Stimulated activated CD8-positive, alpha-beta memory T cell treated with anti-CD3 and anti-CD28 coated beads, Interleukin-12 subunit alpha, Interleukin-12 subunit beta, amount 100 ng/mL, for 24 hours (primary cell): ENCODE data around the gene IQGAP2.

ENCODE experiments used
- DNase-seq: peaks from one replicate; pipeline ENCODE4 v3.0.0-alpha.2; 2020; ENCODE audit errors: extremely low read depth

Gene IQGAP2

DNA sequence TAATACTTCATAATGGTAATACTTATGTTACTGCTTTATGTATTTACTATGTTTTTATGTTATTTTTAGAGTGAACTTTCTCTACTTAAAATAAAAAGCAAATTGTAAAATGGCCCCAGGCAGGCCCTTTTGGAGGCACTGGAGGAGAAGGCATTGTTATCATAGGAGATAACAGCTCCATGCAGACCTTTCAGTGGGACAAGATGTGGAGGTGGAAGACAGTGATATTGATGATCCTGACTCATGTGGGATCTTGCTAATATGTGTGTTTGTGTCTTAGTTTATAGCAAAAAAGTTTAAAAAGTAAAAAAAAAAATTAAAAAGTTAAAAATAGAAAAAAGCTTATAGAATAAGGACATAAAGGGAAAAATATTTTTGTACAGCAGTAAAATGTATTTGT is 74.5 kb downstream of the IQGAP2 start:
- no peak for DNase-seq

- no peak for DNase-seq
These were observed 76.2 kb downstream of the IQGAP2 start for GRCh38 chr5:76479281-76479680.

GRCh38 chr5:76479973-76480667 is 77.0 kb downstream of the IQGAP2 start:
- no peak for DNase-seq

GRCh38 chr5:76482984-76483383 is 79.9 kb downstream of the IQGAP2 start:
- DNase-seq = no peak

- no peak for DNase-seq
These were observed 80.3 kb downstream of the IQGAP2 start for GRCh38 chr5:76483433-76483832.

- no peak for DNase-seq
These were observed 80.8 kb downstream of the IQGAP2 start for GRCh38 chr5:76483881-76484280.

DNA sequence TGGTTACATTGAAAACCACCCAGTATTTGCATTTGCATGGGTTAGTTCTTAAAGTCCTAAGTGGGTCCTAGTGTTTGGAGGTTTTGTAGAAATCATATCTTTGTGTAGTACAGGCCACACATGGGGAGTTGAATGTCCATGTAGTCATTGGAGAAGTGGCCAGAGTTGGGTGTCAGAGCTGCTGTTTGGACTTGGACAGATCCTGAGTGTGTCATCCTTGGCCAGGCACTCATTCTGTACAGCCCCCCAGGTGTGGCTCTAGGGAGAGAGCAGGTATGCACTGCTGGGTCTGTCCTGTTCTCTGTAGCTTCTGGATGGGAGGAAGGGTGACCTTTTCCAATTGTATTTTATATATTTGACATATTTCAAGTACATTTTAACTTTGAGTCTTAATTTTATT is 82.4 kb downstream of the IQGAP2 start:
- DNase-seq = no peak

- DNase-seq = no peak
These were observed 84.3 kb downstream of the IQGAP2 start for GRCh38 chr5:76487386-76487785.

GRCh38 chr5:76487821-76488220 is 84.7 kb downstream of the IQGAP2 start:
- DNase-seq = no peak

DNA sequence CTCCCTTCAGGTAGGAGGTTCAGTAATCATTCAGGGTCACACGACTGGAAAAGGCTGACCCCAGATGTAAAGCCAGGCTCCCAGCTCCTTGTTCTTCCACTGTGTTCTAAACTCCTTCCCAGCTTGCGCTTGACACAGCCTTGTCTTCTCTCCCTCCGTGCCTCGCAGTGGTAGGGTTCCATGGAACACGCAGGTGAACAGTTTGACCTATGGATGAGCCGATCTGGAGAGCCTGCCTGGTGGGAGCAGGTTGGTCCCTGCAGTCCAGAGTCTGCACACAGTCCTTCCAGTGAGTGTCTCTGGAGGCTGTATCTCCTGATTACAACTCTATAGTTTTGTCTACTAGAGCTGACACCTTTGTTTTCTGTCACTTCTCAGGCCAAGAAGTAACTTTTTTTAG is 85.9 kb downstream of the IQGAP2 start:
- no peak for DNase-seq

- no peak for DNase-seq
These were observed 87.0 kb downstream of the IQGAP2 start for GRCh38 chr5:76489877-76490688.

- DNase-seq = no peak
These were observed 87.9 kb downstream of the IQGAP2 start for GRCh38 chr5:76490960-76491359.

DNA sequence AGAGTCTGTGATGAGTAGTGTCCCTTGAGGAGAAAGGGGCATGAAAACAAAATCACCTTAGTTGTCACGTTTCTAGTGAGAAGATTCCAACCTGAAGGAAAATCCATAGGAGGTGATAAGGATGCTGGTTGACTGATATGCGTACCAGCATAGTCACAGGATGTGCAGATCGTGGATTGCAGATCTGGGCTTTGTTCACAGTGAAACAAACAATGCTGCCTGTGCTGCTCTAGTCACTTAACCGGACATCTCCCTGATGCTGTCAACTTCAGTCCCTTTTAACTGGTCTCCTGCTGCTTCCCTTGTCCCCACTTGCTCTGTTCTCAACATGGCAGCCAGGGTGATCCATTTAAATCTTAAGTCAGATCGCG is 89.7 kb downstream of the IQGAP2 start:
- DNase-seq = no peak

- no peak for DNase-seq
These were observed 90.2 kb downstream of the IQGAP2 start for GRCh38 chr5:76493190-76493837.

- DNase-seq = no peak
These were observed 91.1 kb downstream of the IQGAP2 start for GRCh38 chr5:76494201-76494600.

DNA sequence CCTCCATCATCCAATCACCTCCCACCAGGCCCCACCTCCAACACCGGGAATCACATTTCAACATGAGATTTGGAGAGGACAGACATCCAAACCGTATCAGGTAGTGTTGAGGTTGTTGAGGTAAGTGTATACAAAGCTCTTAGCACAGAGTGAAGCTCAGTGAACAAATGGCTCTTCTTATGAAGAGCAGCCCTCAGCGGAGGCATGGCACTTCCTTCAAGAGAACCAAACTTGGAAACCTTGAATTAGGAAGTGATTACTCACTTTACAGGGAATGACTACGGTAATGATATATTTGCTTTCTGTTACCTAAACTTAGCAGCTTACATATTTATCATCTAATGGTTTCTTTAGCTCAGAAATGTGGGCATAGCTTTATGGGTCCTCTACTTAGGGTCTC is 92.8 kb downstream of the IQGAP2 start:
- no peak for DNase-seq

- DNase-seq = no peak
These were observed 94.0 kb downstream of the IQGAP2 start for GRCh38 chr5:76497065-76497460.

GRCh38 chr5:76497986-76498717 is 95.1 kb downstream of the IQGAP2 start:
- DNase-seq = no peak

- DNase-seq = no peak
These were observed 96.5 kb downstream of the IQGAP2 start for GRCh38 chr5:76499507-76500161.

- no peak for DNase-seq
These were observed 97.7 kb downstream of the IQGAP2 start for GRCh38 chr5:76500633-76501393.

DNA sequence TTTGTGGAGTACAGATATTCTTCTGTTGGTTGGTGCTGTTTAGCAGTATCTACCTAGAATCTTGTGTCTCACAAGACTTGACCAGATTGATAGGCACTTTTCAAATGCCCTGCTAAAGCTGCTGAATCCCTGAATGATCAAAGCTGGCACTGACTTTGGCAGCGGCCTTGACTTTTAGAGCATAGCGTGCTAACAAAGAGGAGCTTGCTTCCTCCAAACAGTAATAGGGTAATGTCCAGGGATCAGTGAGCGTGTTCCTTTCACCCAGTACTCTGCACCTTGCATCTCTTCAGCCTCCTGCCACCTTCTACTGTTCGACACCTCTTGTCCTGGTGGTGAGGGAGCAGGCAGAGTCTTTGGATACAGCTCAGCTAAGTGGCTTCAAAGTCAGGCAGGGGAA is 100.8 kb downstream of the IQGAP2 start:
- DNase-seq = no peak
